Left lung (tissue), 10 donors: Measurements from ENCODE around the gene ETV3. TPM values are rescaled to one million over a fixed set of nuclear protein-coding genes. Genes with fewer than 3 reads are reported as not detected.
A peak's percentile ranks its signal among the peaks of the same experiment; 100 is the strongest.

Experiments
- ATAC-seq: fragments of 200-7000 bp; cut with Tn5 transposase; one replicate; pipeline ENCODE4 v1.9.1; 2020; ENCODE audit warnings: moderate library complexity
- DNase-seq, 4 donors: peaks; one replicate each; pipeline ENCODE4 v3.0.0-alpha.2; 2013 to 2020
- H3K27ac ChIP-seq, 2 donors: fragments of 200-600 bp; sonication (generic) in 1 of 2; one replicate each; pipeline versions ENCODE4 v1.5.0 to v1.8.0; 2020 to 2021
- H3K27me3 ChIP-seq, 2 donors: fragments of 200-600 bp; sonication (generic) in 1 of 2; one replicate each; pipeline versions ENCODE4 v1.5.0 to v1.8.0; 2020 to 2021
- H3K36me3 ChIP-seq, 2 donors: fragments of 200-600 bp; sonication (generic) in 1 of 2; one replicate each; pipeline versions ENCODE4 v1.5.0 to v1.8.0; 2020 to 2021
- H3K4me1 ChIP-seq, 2 donors: fragments of 200-600 bp; one replicate each; pipeline ENCODE4 v1.8.0; 2021
- H3K4me3 ChIP-seq, 2 donors: fragments of 200-600 bp; sonication (generic) in 1 of 2; one replicate each; pipeline versions ENCODE4 v1.5.0 to v1.8.0; 2020 to 2021; ENCODE audit warnings: mild to moderate bottlenecking in 1 of 2
- H3K9me3 ChIP-seq, 2 donors: fragments of 200-600 bp; sonication (generic) in 1 of 2; one replicate each; pipeline versions ENCODE4 v1.5.0 to v1.8.0; 2020 to 2021
- intact Hi-C, 2 donors: fragments of 100-400 bp; cut with DNase I; formaldehyde crosslinking; loops; one replicate each; pipeline versions ENCODE4 v1.11.2 to v1.14.2; 2022
- polyA plus RNA-seq, 6 donors: library from polyadenylated mRNA; unstranded; fragments of 120-200 nt; gene quantifications; one replicate each; pipeline ENCODE4 v1.2.1, GENCODE V29; 2013; ENCODE audit not compliant: insufficient read length in 6 of 6
- total RNA-seq, 2 donors: library from RNA; stranded (reverse); fragmentation: NEBNext Ultra II Directional; extraction: Animal tissue kit (Norgen Biotek cat#: 25700); gene quantifications; one replicate each; pipeline ENCODE4 v1.2.1, GENCODE V29; 2021
- TF ChIP-seq, protein P1 (sequence below), 2 donors: fragments of 200-600 bp; sonication (generic) in 1 of 2; IDR thresholded peaks; one replicate each; pipeline versions ENCODE4 v1.5.0 to v1.8.0; 2021; ENCODE audit warnings: antibody characterized with exemption in 2 of 2
- donor health status: DM: no; HTN: yes; CAD: no.
- donor health status: DM: no; HTN: no; CAD: no.

ETV3 gene
- total and polyA plus RNA-seq, 8 donors, result 22.6 to 28.2 (median 25.0) TPM

GRCh38 chr1:157114183-157115121 lies 23.7 kb downstream of the ETV3 start:
- Histone ChIP-seq H3K27ac (no peak overlapping the region), H3K9me3 (no peaks in the 10 kb centered on the region), H3K27me3 (peaks cover 0 to 18% of the 10 kb centered on the region in 2 donors), H3K36me3 (no peaks in the 10 kb centered on the region), H3K4me3 (no peak overlapping the region), H3K4me1 (peaks cover 0 to 14% of the 10 kb centered on the region in 2 donors)
- intact Hi-C loops, result no loop called here
- TF ChIP-seq, protein P1, sequence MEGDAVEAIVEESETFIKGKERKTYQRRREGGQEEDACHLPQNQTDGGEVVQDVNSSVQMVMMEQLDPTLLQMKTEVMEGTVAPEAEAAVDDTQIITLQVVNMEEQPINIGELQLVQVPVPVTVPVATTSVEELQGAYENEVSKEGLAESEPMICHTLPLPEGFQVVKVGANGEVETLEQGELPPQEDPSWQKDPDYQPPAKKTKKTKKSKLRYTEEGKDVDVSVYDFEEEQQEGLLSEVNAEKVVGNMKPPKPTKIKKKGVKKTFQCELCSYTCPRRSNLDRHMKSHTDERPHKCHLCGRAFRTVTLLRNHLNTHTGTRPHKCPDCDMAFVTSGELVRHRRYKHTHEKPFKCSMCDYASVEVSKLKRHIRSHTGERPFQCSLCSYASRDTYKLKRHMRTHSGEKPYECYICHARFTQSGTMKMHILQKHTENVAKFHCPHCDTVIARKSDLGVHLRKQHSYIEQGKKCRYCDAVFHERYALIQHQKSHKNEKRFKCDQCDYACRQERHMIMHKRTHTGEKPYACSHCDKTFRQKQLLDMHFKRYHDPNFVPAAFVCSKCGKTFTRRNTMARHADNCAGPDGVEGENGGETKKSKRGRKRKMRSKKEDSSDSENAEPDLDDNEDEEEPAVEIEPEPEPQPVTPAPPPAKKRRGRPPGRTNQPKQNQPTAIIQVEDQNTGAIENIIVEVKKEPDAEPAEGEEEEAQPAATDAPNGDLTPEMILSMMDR (IDR thresholded peaks at IDR 0.05), result no peak
- ATAC-seq (no peak), DNase-seq (no peak)

DNA sequence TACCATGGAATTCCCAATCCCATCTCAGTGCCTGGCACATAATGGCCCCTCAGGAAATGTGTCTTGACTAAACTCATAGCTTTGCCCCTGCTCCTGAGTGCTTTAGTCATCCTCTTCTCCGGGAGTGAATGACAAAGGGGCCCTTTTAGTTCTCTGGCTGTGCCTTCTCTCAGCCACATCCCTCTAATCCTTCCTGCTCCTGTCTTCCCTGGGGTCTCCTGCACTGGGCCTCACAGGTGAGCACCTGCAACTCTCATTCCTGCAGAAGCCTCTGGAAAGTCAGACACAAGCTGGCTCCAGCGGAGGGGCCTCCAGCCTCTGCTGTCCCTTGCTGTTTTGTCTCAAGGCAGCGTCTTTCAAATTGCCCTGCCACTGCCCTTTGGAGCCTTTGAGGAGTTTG lies 24.6 kb downstream of the ETV3 start:
- H3K4me3 ChIP-seq, result no peak overlapping the region
- intact Hi-C loops, result no loop called here
- H3K27ac ChIP-seq, result no peak overlapping the region
- TF ChIP-seq, protein P1 (IDR thresholded peaks at IDR 0.05), result no peak
- no peaks in the 10 kb centered on the region for H3K9me3 ChIP-seq
- no peaks in the 10 kb centered on the region for H3K36me3 ChIP-seq
- no peak for ATAC-seq
- no peak for DNase-seq
- H3K4me1 ChIP-seq, result peaks cover 0 to 14% of the 10 kb centered on the region in 2 donors
- H3K27me3 ChIP-seq, result peaks cover 0 to 26% of the 10 kb centered on the region in 2 donors

GRCh38 chr1:157113106-157113505 lies 25.1 kb downstream of the ETV3 start:
- peak; percentile 68 for ATAC-seq
- intact Hi-C loops, result no loop called here
- Histone ChIP-seq H3K27me3 (peaks cover 0 to 32% of the 10 kb centered on the region in 2 donors), H3K4me1 (peaks cover 0 to 14% of the 10 kb centered on the region in 2 donors), H3K27ac (no peak overlapping the region), H3K4me3 (no peak overlapping the region), H3K36me3 (no peaks in the 10 kb centered on the region), H3K9me3 (no peaks in the 10 kb centered on the region)
- TF ChIP-seq, protein P1 (IDR thresholded peaks at IDR 0.05), result no peak
- peak in 1 of 4 donors; percentile 46 for DNase-seq

GRCh38 chr1:157112186-157112867 lies 25.9 kb downstream of the ETV3 start:
- no peaks in the 10 kb centered on the region for H3K36me3 ChIP-seq
- H3K9me3 ChIP-seq, result no peaks in the 10 kb centered on the region
- H3K27me3 ChIP-seq, result peaks cover 0 to 39% of the 10 kb centered on the region in 2 donors
- intact Hi-C loops, result no loop called here
- TF ChIP-seq, protein P1 (IDR thresholded peaks at IDR 0.05), result no peak
- DNase-seq (no peak), ATAC-seq (no peak)
- no peak overlapping the region for H3K27ac ChIP-seq
- no peak overlapping the region for H3K4me3 ChIP-seq
- peaks cover 0 to 14% of the 10 kb centered on the region in 2 donors for H3K4me1 ChIP-seq
